Stimulated activated CD4-positive, alpha-beta T cell treated with anti-CD3 and anti-CD28 coated beads, Interleukin-15, amount 100 ng/mL, for 1 hour (primary cell): ENCODE results near the gene TWNK.
A peak's percentile ranks its signal among the peaks of the same experiment; 100 is the strongest.

Experiments
- DNase-seq, 2 donors: peaks; one replicate each; pipeline ENCODE4 v3.0.0-alpha.2; 2020; ENCODE audit warnings: low read depth in 1 of 2, low spot score in 1 of 2

TWNK gene

GRCh38 chr10:100986952-100987684 lies at the start of gene TWNK, which contains the start of gene MRPL43:
Gene TWNK, plus strand, starts transcription at chr10:100987543. Its CDS starts 668 bp downstream, at chr10:100988211.
Gene MRPL43, minus strand, starts transcription at chr10:100987497. Its CDS starts 54 bp downstream, at chr10:100987443.
- DNase-seq, result peak; percentile 65 to 75

- DNase-seq, result no peak
Observed at GRCh38 chr10:100939763-100940344, 47.5 kb upstream of the TWNK start.

- no peak for DNase-seq
Observed at GRCh38 chr10:100942229-100942628, 45.1 kb upstream of the TWNK start.

GRCh38 chr10:100943508-100943907 lies 43.8 kb upstream of the TWNK start:
- DNase-seq, result no peak

GRCh38 chr10:100945754-100946153 lies 41.6 kb upstream of the TWNK start:
- DNase-seq, result no peak

- DNase-seq, result no peak
Observed at GRCh38 chr10:100948916-100949315, 38.4 kb upstream of the TWNK start.

- no peak for DNase-seq
Observed at GRCh38 chr10:100960251-100960650, 27.1 kb upstream of the TWNK start.

- DNase-seq, result no peak
Observed at GRCh38 chr10:100962351-100963080, 24.8 kb upstream of the TWNK start.

GRCh38 chr10:100963826-100964225 lies 23.5 kb upstream of the TWNK start:
- DNase-seq, result no peak

- DNase-seq, result no peak
Observed at GRCh38 chr10:100965820-100966219, 21.5 kb upstream of the TWNK start.

GRCh38 chr10:100966887-100967286 lies 20.5 kb upstream of the TWNK start:
- DNase-seq, result no peak

GRCh38 chr10:100967332-100967731 lies 20.0 kb upstream of the TWNK start:
- DNase-seq, result no peak

GRCh38 chr10:100968062-100968736 lies 19.1 kb upstream of the TWNK start:
- DNase-seq, result no peak

GRCh38 chr10:100968863-100969186 lies 18.5 kb upstream of the TWNK start:
- no peak for DNase-seq

- DNase-seq, result peak in 1 of 2 donors; percentile 18
Observed at GRCh38 chr10:100969187-100970075, 17.9 kb upstream of the TWNK start, which contains the start of gene SEMA4G. Gene SEMA4G, plus strand, starts transcription at chr10:100969504. Its CDS starts 3,409 bp downstream, at chr10:100972913.

GRCh38 chr10:100970076-100970913 lies 17.0 kb upstream of the TWNK start:
- peak in 1 of 2 donors; percentile 15 for DNase-seq

- no peak for DNase-seq
Observed at GRCh38 chr10:100970914-100971811, 16.2 kb upstream of the TWNK start.

- DNase-seq, result no peak
Observed at GRCh38 chr10:100972115-100972903, 15.0 kb upstream of the TWNK start.
